Measurements from ENCODE around the gene INAVA.
"Not testable (repeated sequence)": the region's sequence is repeated elsewhere in the genome, so short reads cannot be mapped to it uniquely, and the experiment has no call there.

INAVA gene

DNA sequence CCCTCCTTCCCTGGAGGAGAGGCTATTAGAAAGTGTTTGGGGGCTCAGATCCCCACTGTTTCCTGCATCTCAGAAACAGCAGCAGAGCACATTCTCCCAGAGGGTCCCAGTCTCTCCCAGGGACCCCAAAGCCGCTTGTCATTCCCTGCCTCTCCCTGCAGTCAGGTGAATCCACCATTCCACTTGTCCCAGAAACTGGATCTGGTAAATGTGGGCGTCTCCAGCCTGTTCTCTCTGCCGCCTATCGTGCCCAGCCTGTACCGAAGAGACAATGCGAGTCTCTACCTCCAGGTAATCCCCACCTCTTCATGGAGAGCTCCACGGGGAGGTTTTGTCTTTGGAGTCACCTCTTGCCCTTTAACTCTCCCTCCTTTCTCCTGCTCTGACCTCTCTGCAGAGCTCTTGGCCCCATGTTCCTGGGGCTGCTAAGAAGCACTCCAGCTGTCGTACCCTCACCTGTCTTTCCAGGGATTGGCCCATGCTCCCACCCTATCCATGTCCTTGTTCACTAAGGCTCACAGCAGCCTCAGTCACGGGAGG lies 26.9 kb downstream of the INAVA start:
- no peak for DNase-seq (ENCODE audit: low read depth)

- no peak for DNase-seq (ENCODE audit: low read depth)
These were observed 27.7 kb downstream of the INAVA start for GRCh38 chr1:200922406-200922805.

DNA sequence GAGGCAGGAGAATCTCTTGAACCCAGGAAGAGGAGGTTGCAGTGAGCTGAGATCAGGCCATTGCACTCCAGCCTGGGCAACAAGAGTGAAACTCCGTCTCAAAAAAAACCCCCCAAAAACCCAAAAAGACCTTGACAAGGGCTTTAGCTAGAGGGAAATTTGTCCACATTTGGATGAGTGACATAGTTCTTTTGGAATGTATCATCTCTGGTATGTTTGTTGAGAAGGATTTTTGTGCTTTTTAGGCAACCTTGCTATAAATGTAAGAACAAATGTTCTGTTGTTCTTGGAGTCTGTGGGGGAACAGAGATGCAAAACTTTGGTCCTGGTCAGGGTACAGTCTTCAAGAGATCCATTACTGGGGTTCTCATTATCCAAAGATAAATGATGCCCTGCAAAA lies 28.9 kb downstream of the INAVA start:
- DNase-seq (ENCODE audit: low read depth): no peak

DNA sequence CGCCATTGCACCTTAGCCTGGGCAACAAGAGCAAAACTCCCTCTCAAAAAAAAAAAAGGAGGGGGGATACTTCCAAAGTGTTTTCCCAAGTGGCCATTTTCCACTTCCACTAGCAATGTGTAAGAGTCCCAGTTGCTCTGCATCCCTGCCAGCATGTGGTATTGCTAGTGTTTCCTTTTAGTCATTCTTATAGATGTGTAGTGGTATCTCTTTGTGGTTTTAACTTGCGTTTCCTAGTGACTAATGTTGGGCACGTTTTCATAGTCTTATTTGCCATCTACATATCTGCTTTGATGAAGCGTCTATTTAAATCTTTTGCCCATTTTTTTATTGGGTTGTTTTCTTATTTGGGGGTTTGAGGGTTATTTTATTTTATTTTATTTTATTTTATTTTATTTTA lies 31.1 kb downstream of the INAVA start:
- no peak for DNase-seq (ENCODE audit: low read depth)

DNA sequence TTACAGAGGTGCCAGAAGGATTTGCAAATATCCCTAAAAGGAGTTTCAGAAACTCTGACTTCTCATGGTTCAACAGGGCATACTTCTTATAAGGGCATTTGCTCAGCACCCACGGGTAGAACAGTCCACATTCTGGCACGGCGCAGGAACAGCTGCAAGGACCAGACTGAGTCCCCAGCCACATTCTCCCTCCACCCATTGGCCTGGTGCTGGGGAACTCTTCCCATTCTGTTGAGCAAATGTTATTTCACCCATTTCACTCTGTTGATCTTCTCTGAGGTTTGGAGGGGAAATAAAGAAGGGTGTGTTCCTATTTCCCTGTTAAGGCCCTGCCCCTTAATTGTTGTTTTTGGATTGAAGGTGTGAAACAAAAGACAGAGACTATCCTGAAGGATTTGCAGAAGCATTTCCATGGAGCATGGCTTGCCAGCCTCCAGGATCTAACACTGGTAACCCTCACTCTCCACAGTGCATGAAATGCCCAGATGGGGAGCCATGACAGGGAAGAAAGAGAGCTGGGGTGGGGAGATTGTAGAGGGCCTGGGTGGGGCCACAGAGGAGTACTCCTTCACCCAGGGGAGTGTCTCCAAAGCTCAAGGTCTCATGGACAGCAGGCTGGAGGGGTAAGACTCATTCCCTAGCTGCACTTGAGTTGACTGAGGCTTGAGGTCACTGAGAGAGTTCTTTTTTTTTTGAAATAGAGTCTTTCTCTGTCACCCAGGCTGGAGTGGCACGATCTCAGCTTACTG lies 35.0 kb downstream of the INAVA start:
- DNase-seq (ENCODE audit: low read depth): no peak

- DNase-seq (ENCODE audit: low read depth): not testable (repeated sequence)
These were observed 35.6 kb downstream of the INAVA start for GRCh38 chr1:200930285-200930684.

DNA sequence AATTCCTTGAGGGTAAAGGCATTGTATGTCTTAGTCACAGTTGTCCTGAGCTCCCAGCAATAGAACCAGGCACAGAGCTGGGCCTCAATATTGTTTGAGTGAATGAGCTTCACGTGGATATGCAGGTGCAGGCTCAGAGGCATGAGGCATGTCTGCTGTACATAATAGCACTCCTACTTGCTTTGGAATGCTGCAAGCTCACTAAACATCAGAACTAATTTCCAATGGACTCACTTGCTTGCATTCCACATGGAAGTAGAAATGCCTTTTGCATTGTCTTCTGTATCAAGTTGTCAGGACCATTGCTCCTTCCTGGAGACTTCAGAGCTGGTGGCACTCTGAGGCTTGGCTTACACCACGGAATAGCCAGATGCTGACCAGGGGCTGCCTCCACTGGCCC lies 37.1 kb downstream of the INAVA start:
- no peak for DNase-seq (ENCODE audit: low read depth)

- DNase-seq (ENCODE audit: low read depth): no peak
These were observed 40.1 kb downstream of the INAVA start for GRCh38 chr1:200934676-200935245.

DNA sequence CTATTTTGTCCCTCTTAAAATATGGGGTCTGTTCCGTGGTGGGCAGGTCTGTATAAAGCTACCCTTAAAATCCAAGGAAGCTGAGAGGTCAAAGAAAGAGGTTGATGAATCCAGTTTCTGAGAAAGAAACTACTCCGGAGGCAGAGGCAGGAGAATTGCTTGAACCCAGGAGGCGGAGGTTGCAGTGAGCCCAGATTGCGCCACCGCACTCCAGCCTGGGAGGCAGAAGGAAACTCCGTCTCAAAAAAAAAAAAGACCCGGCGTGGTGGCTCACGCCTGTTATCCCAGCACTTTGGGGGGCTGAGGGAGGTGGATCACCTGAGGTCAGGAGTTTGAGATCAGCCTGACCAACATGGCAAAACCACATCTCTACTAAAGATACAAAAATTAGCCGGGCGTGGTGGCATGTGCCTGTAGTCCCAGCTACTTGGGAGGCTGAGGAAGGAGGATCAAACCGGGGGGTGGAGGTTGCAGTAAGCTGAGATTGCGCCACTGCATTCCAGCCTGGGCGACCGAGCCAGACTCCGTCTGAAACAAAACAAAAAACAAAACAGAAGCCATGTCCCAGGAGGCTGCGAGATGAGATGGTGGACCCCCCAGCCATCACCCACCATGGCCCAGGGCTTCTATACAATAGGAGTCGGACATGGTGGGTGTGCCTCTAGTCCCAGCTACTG lies 40.7 kb downstream of the INAVA start:
- DNase-seq (ENCODE audit: low read depth): not testable (repeated sequence)

DNA sequence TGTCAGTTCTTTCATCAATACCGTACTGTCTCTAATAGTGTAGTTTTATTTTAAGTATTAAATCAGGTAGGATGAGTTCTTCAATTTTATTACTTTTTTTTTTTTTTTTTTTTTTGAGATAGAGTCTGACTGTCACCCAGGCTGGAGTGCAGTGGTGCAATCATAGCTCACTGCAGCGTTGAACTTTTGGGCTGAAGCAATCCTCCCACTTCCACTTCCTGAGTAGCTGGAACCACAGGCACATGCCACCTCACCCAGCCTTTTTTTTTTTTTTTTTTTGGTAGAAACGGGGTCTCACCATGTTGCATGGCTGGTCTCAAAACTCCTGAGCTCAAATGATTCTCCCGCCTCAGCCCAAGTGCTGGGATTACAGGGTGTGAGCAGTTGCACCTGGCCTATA lies 44.3 kb downstream of the INAVA start:
- DNase-seq (ENCODE audit: low read depth): peak; percentile 6

DNA sequence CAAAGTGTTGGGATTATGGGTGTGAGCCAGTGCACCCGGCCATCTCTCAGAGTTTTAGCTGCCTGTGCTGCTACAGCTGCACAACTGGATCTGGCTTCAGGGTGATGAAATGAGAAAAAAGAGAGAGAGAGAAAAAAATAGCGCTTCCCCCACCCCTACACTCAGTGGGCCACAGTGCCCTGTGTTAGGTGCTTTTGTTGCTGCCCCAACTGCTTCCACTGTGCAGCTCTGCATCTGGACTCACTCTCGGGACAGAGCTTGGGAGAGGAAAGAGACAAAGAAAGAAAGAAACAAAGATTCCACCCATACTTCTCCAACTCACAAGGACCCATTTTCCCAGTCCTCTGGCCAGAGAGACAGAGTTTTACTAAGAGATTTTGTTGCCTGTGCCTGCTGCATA lies 50.4 kb downstream of the INAVA start:
- no peak for DNase-seq (ENCODE audit: low read depth)

DNA sequence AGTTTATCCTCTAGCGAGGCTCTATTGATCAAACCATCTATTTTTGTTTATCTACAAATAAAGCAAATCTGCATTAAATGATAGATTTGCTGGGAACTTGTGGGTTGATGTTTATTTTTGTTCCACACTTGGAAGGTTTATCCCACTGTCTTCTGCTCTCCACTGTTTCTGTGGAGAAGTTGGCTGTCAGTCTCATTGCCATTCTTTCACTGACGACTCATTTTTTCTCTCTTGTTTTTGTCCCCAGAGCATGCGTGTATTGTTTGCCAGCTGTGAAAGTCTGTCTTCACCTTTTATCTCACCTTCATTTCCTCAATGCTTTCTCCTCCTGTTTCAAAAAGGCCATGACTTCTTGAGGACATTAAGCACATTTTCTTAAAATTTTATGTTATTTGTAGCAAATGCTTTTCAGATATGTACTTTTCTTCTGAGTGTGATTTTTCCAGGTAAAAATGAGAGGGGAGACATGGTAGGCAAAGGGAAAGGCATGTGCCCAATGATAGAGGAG lies 52.4 kb downstream of the INAVA start:
- DNase-seq (ENCODE audit: low read depth): no peak

- DNase-seq (ENCODE audit: low read depth): no peak
These were observed 54.9 kb downstream of the INAVA start for GRCh38 chr1:200949626-200950025.

GRCh38 chr1:200951016-200951415 lies 56.3 kb downstream of the INAVA start:
- DNase-seq (ENCODE audit: low read depth): no peak

DNA sequence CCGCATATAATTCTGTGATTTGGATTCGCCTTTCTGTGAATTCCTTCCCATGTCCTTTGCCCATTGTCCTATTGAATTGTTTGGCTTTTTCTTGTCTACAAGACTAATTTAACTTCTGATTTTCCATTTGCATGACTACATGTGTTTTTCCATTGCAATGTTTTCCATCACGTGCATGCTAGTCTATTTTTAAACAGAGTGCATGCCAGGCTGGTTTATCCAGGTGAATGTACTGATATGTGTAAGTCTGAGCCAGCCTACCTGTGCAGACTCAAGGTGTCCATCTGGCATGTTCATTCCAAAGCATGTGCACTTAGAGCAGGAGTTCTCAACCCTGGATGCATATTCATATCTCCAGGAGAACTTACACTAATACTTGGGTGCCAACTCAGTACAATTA lies 59.7 kb downstream of the INAVA start:
- no peak for DNase-seq (ENCODE audit: low read depth)

GRCh38 chr1:200958597-200958996 lies 63.9 kb downstream of the INAVA start:
- no peak for DNase-seq (ENCODE audit: low read depth)

- no peak for DNase-seq (ENCODE audit: low read depth)
These were observed 64.8 kb downstream of the INAVA start for GRCh38 chr1:200959411-200959921.

- DNase-seq (ENCODE audit: low read depth): no peak
These were observed 65.7 kb downstream of the INAVA start for GRCh38 chr1:200960236-200960947.

- DNase-seq (ENCODE audit: low read depth): no peak
These were observed 66.2 kb downstream of the INAVA start for GRCh38 chr1:200960948-200961340.

DNA sequence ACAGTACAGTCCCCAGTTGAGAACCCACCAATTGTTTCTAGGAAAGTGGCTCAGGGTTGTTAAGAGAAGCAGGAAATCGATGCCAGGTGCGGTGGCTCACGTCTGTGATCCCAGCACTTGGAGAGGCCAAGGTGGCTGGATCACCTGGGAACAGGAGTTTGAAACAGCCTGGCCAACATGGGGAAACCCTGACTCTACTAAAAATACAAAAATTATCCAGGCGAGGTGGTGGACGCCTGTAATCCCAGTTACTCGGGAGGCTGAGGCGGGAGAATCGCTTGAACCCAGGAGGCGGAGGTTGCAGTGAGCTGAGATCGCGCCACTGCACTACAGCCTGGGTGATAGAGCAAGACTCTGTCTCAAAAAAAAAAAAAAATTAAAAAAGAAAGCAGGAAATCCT lies 67.5 kb downstream of the INAVA start:
- DNase-seq (ENCODE audit: low read depth): not testable (repeated sequence)

- DNase-seq (ENCODE audit: low read depth): no peak
These were observed 67.9 kb downstream of the INAVA start for GRCh38 chr1:200962631-200963030.

GRCh38 chr1:200963076-200963475 lies 68.4 kb downstream of the INAVA start:
- DNase-seq (ENCODE audit: low read depth): no peak

All from stimulated activated CD4-positive, alpha-beta T cell treated with anti-CD3 and anti-CD28 coated beads, Interleukin-2, amount 100 ng/mL, for 4 hours (primary cell).